ENCODE measurements around the gene NKX6-2.
"Not testable (repeated sequence)": the region's sequence is repeated elsewhere in the genome, so short reads cannot be mapped to it uniquely, and the experiment has no call there.

NKX6-2 gene

GRCh38 chr10:132779549-132780294, 6.2 kb downstream of the NKX6-2 start:
- ATAC-seq (no peak), DNase-seq (no peak)

GRCh38 chr10:132777441-132777840, 8.5 kb downstream of the NKX6-2 start:
- ATAC-seq (no peak), DNase-seq (no peak)

GRCh38 chr10:132776821-132777220, 9.1 kb downstream of the NKX6-2 start:
- no peak for DNase-seq
- ATAC-seq = no peak

GRCh38 chr10:132776186-132776585, 9.8 kb downstream of the NKX6-2 start:
- DNase-seq = no peak

GRCh38 chr10:132774902-132775863, 10.8 kb downstream of the NKX6-2 start:
- ATAC-seq = no peak

More at GRCh38 chr10:132776186-132776585, 9.8 kb downstream of the NKX6-2 start:
- no peak for ATAC-seq

GRCh38 chr10:132774181-132774901, 11.6 kb downstream of the NKX6-2 start:
- no peak for DNase-seq
- ATAC-seq = no peak

More at GRCh38 chr10:132774902-132775863, 10.8 kb downstream of the NKX6-2 start:
- DNase-seq = no peak

- not testable (repeated sequence) for ATAC-seq, DNase-seq
Measured at GRCh38 chr10:132772816-132773215, 13.1 kb downstream of the NKX6-2 start.

GRCh38 chr10:132770061-132771021, 15.6 kb downstream of the NKX6-2 start:
- DNase-seq = no peak
- no peak for ATAC-seq

- DNase-seq = no peak
- ATAC-seq = no peak
Measured at GRCh38 chr10:132768346-132769248, 17.4 kb downstream of the NKX6-2 start.

GRCh38 chr10:132766291-132766690, 19.7 kb downstream of the NKX6-2 start:
- ATAC-seq (no peak), DNase-seq (no peak)

GRCh38 chr10:132765435-132765834, 20.5 kb downstream of the NKX6-2 start:
- ATAC-seq = no peak

GRCh38 chr10:132764108-132764507, 21.8 kb downstream of the NKX6-2 start:
- ATAC-seq (no peak), DNase-seq (no peak)

More at GRCh38 chr10:132765435-132765834, 20.5 kb downstream of the NKX6-2 start:
- DNase-seq = no peak

- DNase-seq = no peak
- ATAC-seq = no peak
Measured at GRCh38 chr10:132763545-132763944, 22.4 kb downstream of the NKX6-2 start.

- ATAC-seq (no peak), DNase-seq (no peak)
Measured at GRCh38 chr10:132762267-132762666, 23.7 kb downstream of the NKX6-2 start.

GRCh38 chr10:132761395-132762060, 24.4 kb downstream of the NKX6-2 start:
- ATAC-seq (no peak), DNase-seq (no peak)

GRCh38 chr10:132758865-132759264, 27.1 kb downstream of the NKX6-2 start:
- ATAC-seq (no peak), DNase-seq (no peak)

- ATAC-seq = no peak
Measured at GRCh38 chr10:132757171-132757570, 28.8 kb downstream of the NKX6-2 start.

GRCh38 chr10:132756591-132756990, 29.4 kb downstream of the NKX6-2 start:
- DNase-seq (no peak), ATAC-seq (no peak)

More at GRCh38 chr10:132757171-132757570, 28.8 kb downstream of the NKX6-2 start:
- DNase-seq = no peak

GRCh38 chr10:132755166-132755711, 30.7 kb downstream of the NKX6-2 start:
- DNase-seq (no peak), ATAC-seq (no peak)

Measured in stimulated activated naive CD8-positive, alpha-beta T cell treated with anti-CD3 and anti-CD28 coated beads, Interleukin-15, Interleukin-2, amounts not matched to agents 100 U/mL and 50 U/mL, for 24 hours (primary cell).